HepG2 (cell line): ENCODE data around the gene C1QTNF5. TPM values are rescaled to one million over a fixed set of nuclear protein-coding genes. Genes with fewer than 3 reads are reported as not detected.

Experiments
- ATAC-seq: fragments of 200-7000 bp; cut with Tn5 transposase; 3 replicates; pipeline ENCODE4 v1.9.1; 2020; ENCODE audit warnings: mild to moderate bottlenecking, moderate library complexity
- BruUV-seq: library from RNA; stranded (reverse); fragments of 400-500 nt; replicated peaks from 2 replicates; lab custom pipeline; 2021; lab: Mats Ljungman, UMichigan
- CTCF ChIA-PET: fragments of 300-600 bp; formaldehyde crosslinking; extraction: SDS; loops from one replicate; lab custom pipeline; 2021; ENCODE audit warnings: low total read pairs, inconsistent platforms, low intra/inter-chr PET ratio; lab: Yijun Ruan, JAX
- POLR2A ChIA-PET: fragments of 350-600 bp; sonication (Branson Sonifier 250); formaldehyde crosslinking; loops from one replicate; lab custom pipeline; 2020; ENCODE audit warnings: antibody characterized with exemption, inconsistent platforms; lab: Yijun Ruan, JAX
- DNase-seq: peaks from one replicate; pipeline ENCODE4 v3.0.0-alpha.2; 2015; ENCODE audit warnings: low spot score
- FAIRE-seq: peaks from 3 replicates; lab custom pipeline; 2011; peaks lifted over from hg19 to GRCh38; lab: Jason Lieb, UNC
- H2AFZ ChIP-seq: one replicate; pipeline ENCODE4 v1.6.1; 2011; ENCODE audit warnings: low read length, inconsistent platforms
- H3K27ac ChIP-seq: fragments of 300-600 bp; 3 replicates; pipeline ENCODE4 v1.8.0; 2011; ENCODE audit warnings: mixed run types, mild to moderate bottlenecking, mixed read lengths, low read length, inconsistent platforms; ENCODE audit not compliant: insufficient read depth; ENCODE audit errors: extremely low read length
- H3K27me3 ChIP-seq, 2 experiments: fragments of 200-600 bp in 1 of 2; 2 replicates in 1 of 2; 3 replicates in 1 of 2; pipeline versions ENCODE4 v1.6.0 to v1.8.0; 2011; ENCODE audit warnings: low read length in 2 of 2, mild to moderate bottlenecking in 2 of 2, moderate library complexity in 2 of 2, inconsistent platforms in 1 of 2; ENCODE audit not compliant: insufficient read depth in 2 of 2, control insufficient read depth in 1 of 2
- H3K36me3 ChIP-seq, 2 experiments: fragments of 200-600 bp in 1 of 2; replicated peaks in 1 of 2; 2 replicates in 1 of 2; 3 replicates in 1 of 2; pipeline versions ENCODE4 v1.5.1 to v1.8.0; 2011; ENCODE audit warnings: low read length in 2 of 2, inconsistent platforms in 1 of 2; ENCODE audit not compliant: insufficient read depth in 2 of 2, control insufficient read depth in 1 of 2
- H3K4me1 ChIP-seq: 2 replicates; pipeline ENCODE4 v1.5.1; 2012; ENCODE audit warnings: low read length, inconsistent platforms; ENCODE audit not compliant: insufficient read depth
- H3K4me2 ChIP-seq: 2 replicates; pipeline ENCODE4 v1.6.0; 2011; ENCODE audit warnings: low read depth, low read length, inconsistent platforms
- H3K4me3 ChIP-seq, 3 experiments: fragments of 200-600 bp in 1 of 3; sonication (generic), shearing (Covaris generic) in 1 of 3; replicated peaks in 1 of 3; 2 replicates each; pipeline ENCODE4 v1.5.1; 2011 to 2016; ENCODE audit warnings: low read length in 3 of 3, inconsistent platforms in 2 of 3, low read depth in 2 of 3, mild to moderate bottlenecking in 2 of 3, control low read depth in 1 of 3, mixed read lengths in 1 of 3; ENCODE audit not compliant: insufficient read depth in 1 of 3
- H3K79me2 ChIP-seq: one replicate; pipeline ENCODE4 v1.6.1; 2011; ENCODE audit warnings: low read length, inconsistent platforms; ENCODE audit not compliant: insufficient read depth
- H3K9ac ChIP-seq: 2 replicates; pipeline ENCODE4 v1.6.0; 2011; ENCODE audit warnings: mild to moderate bottlenecking, low read depth, low read length, inconsistent platforms; ENCODE audit not compliant: insufficient read depth
- H3K9me3 ChIP-seq: 2 replicates; pipeline ENCODE4 v1.5.1; 2012; ENCODE audit warnings: mild to moderate bottlenecking, low read length
- H4K20me1 ChIP-seq: 2 replicates; pipeline ENCODE4 v1.6.0; 2011; ENCODE audit warnings: inconsistent platforms, mild to moderate bottlenecking, low read length, moderate library complexity; ENCODE audit not compliant: insufficient read depth
- CEBPB ChIP-seq: IDR thresholded peaks from 2 replicates; pipeline ENCODE4 v1.6.1; 2011; ENCODE audit warnings: low read depth, low read length, improper control_type of control experiment, borderline replicate concordance
- CEBPG ChIP-seq: IDR thresholded peaks from 2 replicates; pipeline ENCODE4 v1.6.1; 2016
- NFKBIZ ChIP-seq: IDR thresholded peaks from 2 replicates; pipeline ENCODE4 v1.6.1; 2018; ENCODE audit warnings: missing genetic modification reagents, missing compliant biosample characterization
- SAP130 ChIP-seq: IDR thresholded peaks from 2 replicates; pipeline ENCODE4 v1.6.1; 2016; ENCODE audit warnings: low read depth
- SP4 ChIP-seq: sonication (generic); formaldehyde crosslinking; IDR thresholded peaks from 2 replicates; pipeline ENCODE4 v1.8.1; 2023; ENCODE audit warnings: mild to moderate bottlenecking, missing genetic modification reagents
- TCF7 ChIP-seq: sonication (generic); IDR thresholded peaks from 2 replicates; pipeline ENCODE4 v1.6.1; 2016; ENCODE audit warnings: antibody characterized with exemption, low read depth
- ZNF263 ChIP-seq: sonication (generic); formaldehyde crosslinking; IDR thresholded peaks from 2 replicates; pipeline ENCODE4 v1.4.0; 2020; ENCODE audit warnings: missing genetic modification reagents
- ZNF280B ChIP-seq: sonication (generic); formaldehyde crosslinking; IDR thresholded peaks from 2 replicates; pipeline ENCODE4 v1.5.0; 2020; ENCODE audit warnings: missing genetic modification reagents, mild to moderate bottlenecking, borderline replicate concordance
- WGBS: methylation state at CpG from one replicate; pipeline ENCODE4 v1.1.6; 2017; ENCODE audit warnings: low lambda C conversion rate; 5-methylcytosine and 5-hydroxymethylcytosine counted together
- in situ Hi-C: cut with HindIII; loops from 2 replicates; pipeline ENCODE4 v1.10.0; 2017; ENCODE audit warnings: low pct_unique_long_range_greater_than_20kb; ENCODE audit not compliant: extremely low pct_ligation_motif_present
- intact Hi-C: fragments of 100-400 bp; cut with micrococcal nuclease; formaldehyde crosslinking; loops from one replicate; pipeline ENCODE4 v1.10.0; 2022; ENCODE audit not compliant: unreplicated experiment
- polyA plus RNA-seq, 8 experiments: library from polyadenylated mRNA; depleted of rRNA in 3 of 8; stranded (reverse) in 7 of 8; unstranded in 1 of 8; fragments of >200 nt; fragmentation: Illumina TruSeq in 4 of 8; extraction: Trizol in 4 of 8; gene quantifications; 2 replicates each; pipeline versions ENCODE4 v1.2.1 to v1.2.3, GENCODE V29; 2011 to 2016; ENCODE audit warnings: low read depth in 4 of 8, missing spikeins in 1 of 8, mixed read lengths in 1 of 8; ENCODE audit not compliant: insufficient read depth in 1 of 8
- total RNA-seq, 5 experiments: library from RNA; depleted of rRNA; stranded (reverse); fragments of >200 nt; fragmentation: Illumina TruSeq; extraction: Trizol; gene quantifications; 2 replicates each; pipeline ENCODE4 v1.2.3, GENCODE V29; 2016; ENCODE audit warnings: low read depth in 1 of 5
- TF ChIP-seq, protein P1 (sequence below): sonication (generic); formaldehyde crosslinking; IDR thresholded peaks from 2 replicates; pipeline ENCODE4 v1.5.1; 2020; ENCODE audit warnings: mild to moderate bottlenecking, missing genetic modification reagents, moderate library complexity

Gene C1QTNF5
- total and polyA plus RNA-seq, 2 of the 13 experiments (the other 11 are each of a cell fraction or from before 2014, with no cell fraction given), result 0.86 to 1.2 TPM

- peak; percentile 46 for ATAC-seq
- no peak overlapping the region for H3K4me2 ChIP-seq
- no peak overlapping the region for H2AFZ ChIP-seq
- 76% methylated on average over 3 of the region's 5 CpGs for WGBS
- in situ Hi-C loops, result no loop called here
- intact Hi-C loops, result no loop called here
- no peak overlapping the region for H3K27ac ChIP-seq
- H4K20me1 ChIP-seq, result no peaks in the 10 kb centered on the region
- no peaks in the 10 kb centered on the region for H3K79me2 ChIP-seq
- H3K9me3 ChIP-seq, result no peaks in the 10 kb centered on the region
- no peaks in the 10 kb centered on the region for H3K27me3 ChIP-seq
- no peak overlapping the region for H3K9ac ChIP-seq
- ChIA-PET CTCF (no interaction called here), POLR2A (interaction anchor here (1.0 to 2.8 kb wide), 3 partner anchors 10 to 69 kb away, joined by 3 to 9 read pairs (median 6); partner anchors contain the start of gene MCAM)
- no TSS peak for BruUV-seq
- H3K36me3 ChIP-seq, result peaks cover 3 to 5% of the 10 kb centered on the region in 2 experiments; a peak in 3 of 5 replicates
- no peak for DNase-seq
- TF ChIP-seq CEBPG, result peak; percentile 56
- peak; percentile 77 for TF ChIP-seq CEBPB
- no peak for TF ChIP-seq NFKBIZ (CRISPR knock-in tag)
- 0 out of 2 replicates have a peak, but pooled peaks have one; percentile 29 for TF ChIP-seq ZNF280B
- TF ChIP-seq, all 625 proteins: peak for 3
- no peak for FAIRE-seq
- no peak overlapping the region for H3K4me3 ChIP-seq
- H3K4me1 ChIP-seq, result peaks cover 22% of the 10 kb centered on the region
Measured at GRCh38 chr11:119306373-119306890, 34.3 kb downstream of the C1QTNF5 start.

- Histone ChIP-seq H3K9ac (no peak overlapping the region), H3K9me3 (no peaks in the 10 kb centered on the region), H3K27ac (no peak overlapping the region), H2AFZ (no peak overlapping the region), H3K27me3 (no peaks in the 10 kb centered on the region), H4K20me1 (no peaks in the 10 kb centered on the region), H3K4me2 (no peak overlapping the region), H3K79me2 (no peaks in the 10 kb centered on the region), H3K4me1 (peaks cover 22% of the 10 kb centered on the region), H3K4me3 (no peak overlapping the region), H3K36me3 (peaks cover 4 to 12% of the 10 kb centered on the region in 2 experiments; a peak in 4 of 5 replicates)
- intact Hi-C loops, result no loop called here
- peak; percentile 64 for ATAC-seq
- DNase-seq, result peak; percentile 53
- ChIA-PET CTCF (no interaction called here), POLR2A (interaction anchor here (2.8 kb wide), 1 partner anchor 13 kb away, joined by 9 read pairs; no protein-coding TSS in a partner anchor)
- WGBS, result 40% methylated on average over 6 of the region's 7 CpGs
- no peak for FAIRE-seq
- BruUV-seq, result no TSS peak
- 0 out of 2 replicates have a peak, but pooled peaks have one; percentile 23 for TF ChIP-seq SAP130 (CRISPR knock-in tag)
- TF ChIP-seq, protein P1, sequence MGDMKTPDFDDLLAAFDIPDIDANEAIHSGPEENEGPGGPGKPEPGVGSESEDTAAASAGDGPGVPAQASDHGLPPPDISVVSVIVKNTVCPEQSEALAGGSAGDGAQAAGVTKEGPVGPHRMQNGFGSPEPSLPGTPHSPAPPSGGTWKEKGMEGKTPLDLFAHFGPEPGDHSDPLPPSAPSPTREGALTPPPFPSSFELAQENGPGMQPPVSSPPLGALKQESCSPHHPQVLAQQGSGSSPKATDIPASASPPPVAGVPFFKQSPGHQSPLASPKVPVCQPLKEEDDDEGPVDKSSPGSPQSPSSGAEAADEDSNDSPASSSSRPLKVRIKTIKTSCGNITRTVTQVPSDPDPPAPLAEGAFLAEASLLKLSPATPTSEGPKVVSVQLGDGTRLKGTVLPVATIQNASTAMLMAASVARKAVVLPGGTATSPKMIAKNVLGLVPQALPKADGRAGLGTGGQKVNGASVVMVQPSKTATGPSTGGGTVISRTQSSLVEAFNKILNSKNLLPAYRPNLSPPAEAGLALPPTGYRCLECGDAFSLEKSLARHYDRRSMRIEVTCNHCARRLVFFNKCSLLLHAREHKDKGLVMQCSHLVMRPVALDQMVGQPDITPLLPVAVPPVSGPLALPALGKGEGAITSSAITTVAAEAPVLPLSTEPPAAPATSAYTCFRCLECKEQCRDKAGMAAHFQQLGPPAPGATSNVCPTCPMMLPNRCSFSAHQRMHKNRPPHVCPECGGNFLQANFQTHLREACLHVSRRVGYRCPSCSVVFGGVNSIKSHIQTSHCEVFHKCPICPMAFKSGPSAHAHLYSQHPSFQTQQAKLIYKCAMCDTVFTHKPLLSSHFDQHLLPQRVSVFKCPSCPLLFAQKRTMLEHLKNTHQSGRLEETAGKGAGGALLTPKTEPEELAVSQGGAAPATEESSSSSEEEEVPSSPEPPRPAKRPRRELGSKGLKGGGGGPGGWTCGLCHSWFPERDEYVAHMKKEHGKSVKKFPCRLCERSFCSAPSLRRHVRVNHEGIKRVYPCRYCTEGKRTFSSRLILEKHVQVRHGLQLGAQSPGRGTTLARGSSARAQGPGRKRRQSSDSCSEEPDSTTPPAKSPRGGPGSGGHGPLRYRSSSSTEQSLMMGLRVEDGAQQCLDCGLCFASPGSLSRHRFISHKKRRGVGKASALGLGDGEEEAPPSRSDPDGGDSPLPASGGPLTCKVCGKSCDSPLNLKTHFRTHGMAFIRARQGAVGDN (CRISPR knock-in tag), result 0 out of 2 replicates have a peak, but pooled peaks have one; percentile 18
- peak; percentile 94 for TF ChIP-seq ZNF263 (CRISPR knock-in tag)
- TF ChIP-seq SP4 (CRISPR knock-in tag), result no peak
- TF ChIP-seq TCF7, result peak; percentile 11; the same call in 1 of the 2 replicates
- in situ Hi-C loops, result no loop called here
Measured at GRCh38 chr11:119305556-119306372, 34.9 kb downstream of the C1QTNF5 start.
